Hematopoietic multipotent progenitor cell treated with erythropoietin and hydrocortisone succinate and interleukin-3 and kit ligand, for 15 days (in vitro differentiated cells): Measurements from ENCODE around the gene OSBPL7.

Source experiments
- DNase-seq: peaks from one replicate; pipeline ENCODE4 v3.0.0-alpha.2; 2015; ENCODE audit warnings: low spot score

The OSBPL7 gene

DNA sequence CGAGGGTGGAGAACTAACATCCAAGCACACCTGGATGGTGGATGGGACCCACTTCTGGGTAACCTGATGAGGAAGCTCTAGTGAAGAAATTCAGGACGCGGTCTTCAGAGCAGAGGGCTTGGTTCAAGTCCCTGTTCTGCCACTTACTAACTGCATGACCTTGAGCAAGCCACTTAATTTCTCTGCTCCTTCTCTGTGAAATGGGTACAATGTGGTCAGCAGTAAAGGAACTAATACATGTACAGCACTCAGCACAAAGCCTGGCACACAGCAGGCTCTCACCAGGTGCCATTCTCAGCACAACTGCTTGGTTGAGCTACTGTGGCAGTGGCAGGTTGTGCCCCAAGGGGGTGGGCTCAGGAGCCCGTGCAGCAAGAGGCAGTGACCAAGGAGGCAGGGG is 1.9 kb upstream of the OSBPL7 start:
- no peak for DNase-seq

DNA sequence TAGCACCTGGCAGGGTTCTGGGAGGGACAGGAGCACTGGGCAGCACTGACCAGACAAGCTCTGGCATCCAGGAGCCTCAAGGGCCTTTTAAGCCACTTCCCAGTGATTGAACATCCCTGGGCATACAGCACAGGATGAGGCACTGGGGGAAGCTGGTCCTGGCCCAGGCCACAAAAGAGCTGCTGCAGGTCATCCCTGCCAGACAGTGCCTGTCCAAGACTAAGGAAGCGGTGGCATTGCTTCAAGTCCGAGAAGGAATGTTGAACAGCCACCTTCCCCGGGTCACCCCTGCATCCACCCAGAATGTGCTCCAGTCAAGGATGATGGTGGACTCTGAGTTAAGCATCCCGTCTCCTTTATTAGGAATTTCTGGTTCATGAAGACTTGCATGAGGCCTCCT is 1.2 kb upstream of the OSBPL7 start:
- no peak for DNase-seq

DNA sequence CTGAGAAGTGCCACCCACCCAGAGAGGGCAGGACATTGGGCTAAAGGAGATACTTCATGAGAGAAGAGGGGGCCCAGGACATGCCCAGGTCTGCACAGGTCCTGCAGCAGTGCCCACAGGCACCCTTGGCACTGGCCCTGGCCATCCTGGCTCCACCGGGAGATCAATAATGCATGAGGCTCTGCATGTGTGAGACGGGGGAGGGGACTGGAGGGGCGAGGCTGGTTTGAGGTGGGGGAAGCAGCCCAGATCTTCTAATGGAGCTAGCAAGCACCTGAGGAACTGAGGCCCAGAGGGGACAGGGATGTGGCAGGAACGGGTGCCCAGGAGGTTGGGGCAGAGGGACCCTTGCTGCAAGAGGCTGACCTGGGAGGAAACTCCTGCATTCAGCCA is 567 bp downstream of the OSBPL7 start:
- no peak for DNase-seq

DNA sequence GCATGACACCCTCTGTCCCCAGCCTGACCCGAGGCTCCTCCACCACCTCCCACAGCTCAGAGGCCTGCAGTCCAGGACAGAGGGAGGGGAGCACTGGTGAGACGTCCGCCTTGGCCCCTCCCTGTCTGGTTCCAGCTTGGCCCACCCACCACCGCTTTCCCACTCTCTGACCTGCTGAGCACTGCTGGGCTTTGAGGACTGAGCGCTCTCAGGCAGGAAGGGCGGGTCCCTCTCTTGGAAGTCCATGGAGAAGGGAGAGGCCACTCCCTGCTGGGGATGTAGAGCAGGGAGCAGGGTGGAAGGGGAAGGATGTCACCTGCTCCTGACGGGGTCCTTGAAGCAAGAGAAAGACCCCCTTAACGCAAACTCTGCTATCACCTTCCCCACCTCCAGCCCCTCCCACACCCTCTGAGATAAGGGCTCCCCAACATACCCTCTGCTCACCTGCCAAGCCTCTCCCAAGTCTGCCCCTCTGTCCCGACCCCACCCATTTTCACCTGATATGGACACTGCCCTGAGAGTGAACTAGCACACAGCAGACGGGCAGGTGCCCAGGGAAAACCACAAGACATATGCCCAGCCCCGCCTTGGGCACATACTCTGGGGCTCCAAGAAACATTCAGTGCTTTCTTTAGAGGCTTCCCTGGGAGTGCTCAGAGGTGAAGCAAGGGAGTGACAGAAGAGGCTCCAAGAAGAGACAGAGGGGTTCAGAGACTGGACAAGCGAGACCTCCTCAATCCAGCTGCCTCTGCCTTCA is 1.4 kb downstream of the OSBPL7 start:
- no peak for DNase-seq

DNA sequence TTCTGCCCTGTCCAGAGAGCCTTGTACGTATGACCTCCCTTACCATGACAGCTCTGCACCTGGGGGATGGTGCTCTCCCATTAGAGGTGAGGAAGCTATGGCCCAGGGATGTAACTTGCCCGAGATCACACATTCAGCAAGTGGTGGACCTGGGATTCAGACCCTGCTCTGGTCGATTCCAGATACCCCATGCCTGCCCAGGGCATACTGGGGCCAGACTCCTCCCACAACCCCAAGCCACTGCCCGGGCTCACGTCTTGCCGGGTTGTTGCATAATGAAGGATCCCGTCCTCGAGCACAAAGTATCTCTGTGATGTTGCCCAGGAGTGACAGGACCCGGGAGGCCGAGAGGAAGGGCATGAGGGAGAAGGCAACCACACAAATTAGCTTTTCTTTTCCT is 2.1 kb downstream of the OSBPL7 start:
- no peak for DNase-seq

DNA sequence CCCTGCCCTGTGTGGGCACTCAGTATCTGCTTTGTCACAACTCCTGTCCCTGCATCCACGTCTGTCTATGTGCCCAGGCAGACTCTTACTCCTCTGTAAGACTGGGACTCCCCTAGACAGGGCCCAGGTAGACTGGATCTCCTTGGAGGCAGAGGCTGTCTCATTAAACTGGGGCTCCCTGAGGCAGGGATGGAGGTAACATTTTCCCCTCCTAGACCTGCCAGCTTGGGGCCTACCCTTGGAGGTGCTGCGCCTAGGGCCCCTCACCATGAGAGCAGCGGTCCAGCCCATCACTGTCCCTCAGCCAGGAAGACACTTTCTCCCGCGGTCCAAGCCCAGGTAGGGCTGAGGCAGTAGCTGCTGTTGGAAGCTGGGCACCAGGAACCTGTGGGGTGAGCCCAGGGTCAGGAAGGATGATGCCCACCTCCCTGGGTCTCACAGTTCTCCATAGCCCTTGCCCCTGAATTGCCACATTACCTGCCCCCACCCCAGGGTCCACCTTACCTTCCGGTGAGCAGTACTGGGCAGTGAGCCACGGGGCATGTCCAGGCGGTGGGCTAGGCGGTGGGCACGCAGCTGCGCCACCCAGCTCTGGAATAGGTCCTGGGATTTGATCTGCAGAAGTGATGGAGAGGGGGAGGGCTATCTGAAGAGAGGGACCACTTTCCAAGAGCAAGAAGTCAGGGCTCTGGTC is 3.4 kb downstream of the OSBPL7 start:
- no peak for DNase-seq

DNA sequence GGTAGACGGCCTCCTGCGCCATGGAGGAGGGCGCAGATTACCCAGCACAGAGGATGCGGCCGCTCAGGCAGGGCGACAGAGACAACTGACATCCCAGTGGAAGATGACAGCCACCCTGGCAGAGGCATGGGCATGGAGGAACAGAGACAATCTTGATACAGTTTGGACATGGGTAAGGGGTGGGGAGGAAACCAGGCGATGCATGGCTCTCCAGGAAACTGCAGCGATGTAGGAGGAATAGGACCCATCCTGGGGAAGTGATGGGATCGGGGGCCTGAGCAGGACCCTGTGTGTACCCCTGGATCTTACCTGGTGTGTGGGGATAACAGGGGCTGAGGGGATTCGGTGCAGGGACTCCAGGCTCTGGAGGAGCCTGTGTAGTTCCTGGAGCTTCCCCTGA is 4.6 kb downstream of the OSBPL7 start:
- no peak for DNase-seq

DNA sequence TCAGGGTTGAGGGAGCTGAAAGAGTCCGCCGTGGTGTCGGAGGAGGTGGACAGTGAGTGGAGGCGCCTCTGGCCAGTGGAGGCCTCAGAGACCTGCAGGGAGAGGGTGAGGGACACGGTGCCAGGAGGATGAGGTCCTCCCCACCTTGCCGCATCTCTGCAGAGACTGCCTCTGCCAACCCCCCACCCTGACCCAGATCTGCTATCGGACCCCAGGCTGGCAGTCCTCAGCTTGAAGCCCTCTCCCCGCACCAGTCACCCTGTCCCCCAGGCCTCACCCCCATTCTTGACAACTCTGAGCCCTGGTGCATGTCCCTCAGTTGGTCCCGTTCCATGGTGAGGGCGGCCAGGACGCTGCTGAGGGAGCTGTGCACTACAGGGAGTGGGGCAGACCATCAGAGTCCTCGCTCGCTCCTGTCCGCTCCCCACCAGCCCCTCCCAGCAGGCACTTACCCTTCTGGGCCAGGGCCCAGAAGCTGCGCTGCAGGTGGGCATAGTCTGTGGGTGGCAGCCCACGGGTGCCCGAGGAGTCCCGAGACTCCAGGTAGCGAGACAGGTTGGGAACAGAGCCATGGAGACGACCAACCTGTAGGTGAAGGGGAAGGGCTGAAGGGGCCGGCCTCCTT is 5.4 kb downstream of the OSBPL7 start:
- DNase-seq: no peak

DNA sequence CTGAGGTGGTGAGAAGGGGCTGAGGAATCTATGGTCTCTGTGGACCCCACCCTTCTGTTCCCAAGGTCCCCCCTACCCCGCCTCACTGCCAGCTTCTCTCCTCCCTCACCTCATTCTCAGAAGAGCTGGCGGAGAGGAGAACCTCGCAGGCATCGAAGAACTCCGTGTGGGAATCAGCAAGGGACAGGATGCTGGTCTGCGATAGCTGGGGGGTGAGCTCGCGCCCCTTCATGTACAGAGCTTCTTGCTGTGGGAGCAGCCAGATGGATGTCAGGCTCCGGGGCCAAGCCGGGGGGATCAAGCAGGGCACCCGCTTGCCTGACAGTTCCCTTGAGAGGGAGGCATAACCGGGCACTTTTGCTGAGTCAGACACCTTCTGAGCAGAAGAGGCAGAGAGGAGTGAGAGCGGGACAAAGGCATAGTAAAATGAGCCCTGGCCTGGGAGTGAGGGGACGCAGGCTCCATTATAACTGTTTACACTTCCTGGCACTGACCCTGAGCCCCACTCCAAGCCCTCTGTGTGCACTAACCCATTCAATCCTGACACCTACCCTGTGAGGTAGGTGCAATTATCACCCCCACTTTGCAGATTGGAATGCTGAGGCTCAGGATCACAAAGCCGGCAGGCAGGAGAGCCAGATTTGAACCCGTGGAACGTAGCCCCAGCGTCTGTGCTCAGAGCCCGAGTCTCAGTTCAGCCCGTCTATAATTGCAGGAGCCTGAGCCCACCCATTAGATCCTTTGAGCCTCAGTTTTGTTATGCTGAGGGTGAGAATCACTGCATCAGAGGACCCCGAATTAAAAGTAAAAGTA is 6.3 kb downstream of the OSBPL7 start:
- DNase-seq: no peak

DNA sequence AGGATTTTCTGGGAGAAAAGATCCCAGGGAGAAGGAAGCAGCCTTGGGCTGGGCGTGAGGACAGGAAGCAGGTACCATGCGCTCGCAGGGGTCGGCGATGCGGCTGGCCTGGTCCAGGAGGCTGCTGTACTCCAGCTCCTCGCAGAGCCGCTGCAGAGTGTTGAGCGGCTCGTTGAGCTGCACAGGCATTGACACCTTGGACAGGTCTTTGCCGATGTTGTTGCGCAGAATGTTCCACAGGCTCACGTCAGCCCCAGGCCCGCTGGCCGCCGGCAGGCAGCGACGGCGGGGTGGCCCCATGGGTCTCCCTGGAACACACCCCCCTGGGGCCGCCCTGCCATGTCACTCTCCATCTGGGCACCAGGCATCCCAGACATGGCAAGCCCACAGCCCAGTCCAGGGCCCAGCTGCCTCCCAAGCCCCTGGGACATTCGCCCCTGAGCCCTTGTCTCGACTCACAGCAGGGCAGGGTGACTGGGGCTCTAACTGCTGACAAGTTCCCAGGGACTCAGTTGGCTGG is 8.0 kb downstream of the OSBPL7 start:
- no peak for DNase-seq

DNA sequence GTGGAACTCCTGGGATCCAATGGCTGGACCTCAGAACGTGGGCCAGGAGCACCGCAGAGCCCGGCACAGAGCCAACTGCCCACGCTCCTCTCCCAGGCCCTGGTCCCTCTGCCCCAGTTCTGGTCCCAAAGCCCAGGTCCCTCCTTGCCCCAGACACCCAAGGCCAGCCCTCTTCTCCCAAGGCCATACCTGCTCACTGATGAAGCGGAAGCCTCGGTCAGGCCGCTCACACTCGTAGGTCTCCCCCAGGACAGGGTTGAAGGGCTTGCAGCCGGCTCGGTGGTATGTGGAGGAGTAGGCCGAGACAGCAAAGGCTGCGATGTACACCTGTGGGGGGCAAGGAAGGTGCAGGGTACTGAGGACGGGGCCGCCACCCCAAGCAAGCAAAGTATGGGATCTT is 8.5 kb downstream of the OSBPL7 start:
- no peak for DNase-seq

DNA sequence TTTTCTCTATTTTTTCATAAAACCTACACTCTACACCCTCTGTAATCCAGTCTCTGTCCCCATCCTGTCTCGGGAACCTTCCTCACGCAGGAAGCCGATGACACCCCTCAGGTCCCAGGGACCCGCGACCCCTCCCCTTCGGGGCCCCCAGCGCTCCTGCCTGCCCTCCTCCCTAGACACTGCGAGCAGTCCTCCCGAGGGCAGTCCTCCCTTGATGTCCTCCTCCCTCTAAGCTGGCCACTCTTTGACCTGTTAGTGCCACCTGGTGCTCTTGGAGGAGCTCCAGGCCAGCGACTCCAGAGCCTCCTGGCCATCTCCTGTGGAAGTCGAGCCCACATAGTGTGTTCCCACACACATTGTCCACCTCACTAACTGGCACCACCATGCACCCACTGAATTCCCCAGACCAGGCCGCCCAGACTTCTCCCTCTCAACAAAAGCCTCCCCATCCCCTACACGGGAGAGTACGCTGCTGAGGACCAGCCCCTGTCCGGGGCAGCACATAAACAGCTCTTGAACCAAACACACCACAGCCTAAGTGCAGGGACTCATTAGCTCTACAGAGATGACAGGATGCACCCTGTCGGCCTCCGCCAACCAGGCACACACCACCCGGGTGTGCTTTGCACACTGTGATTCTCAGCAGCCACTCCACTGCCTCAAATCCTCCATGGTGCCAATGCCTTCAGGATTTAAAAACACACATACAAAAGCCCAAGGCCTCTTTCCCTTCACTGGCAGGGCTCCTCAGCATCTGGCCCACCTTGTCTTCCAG is 9.3 kb downstream of the OSBPL7 start:
- DNase-seq: no peak

DNA sequence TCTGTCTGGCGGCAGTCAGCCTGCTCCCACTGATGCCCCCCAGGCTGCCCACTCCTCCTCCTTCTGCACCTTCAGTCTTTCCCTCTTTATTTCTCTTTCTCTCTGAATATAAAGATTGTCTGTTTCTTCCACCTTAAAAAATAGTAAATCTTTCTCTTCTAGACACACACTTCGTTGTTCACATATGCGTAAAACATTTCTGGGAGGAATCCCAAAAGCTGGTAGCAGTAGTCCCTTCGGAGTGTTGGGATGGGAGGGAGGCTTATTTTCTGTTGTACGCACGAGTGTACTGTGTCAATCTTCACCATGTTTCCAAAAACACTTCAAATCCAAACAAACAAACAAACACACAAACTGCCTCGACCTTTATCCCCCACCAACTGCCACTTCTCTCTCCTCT is 9.9 kb downstream of the OSBPL7 start:
- DNase-seq: no peak

DNA sequence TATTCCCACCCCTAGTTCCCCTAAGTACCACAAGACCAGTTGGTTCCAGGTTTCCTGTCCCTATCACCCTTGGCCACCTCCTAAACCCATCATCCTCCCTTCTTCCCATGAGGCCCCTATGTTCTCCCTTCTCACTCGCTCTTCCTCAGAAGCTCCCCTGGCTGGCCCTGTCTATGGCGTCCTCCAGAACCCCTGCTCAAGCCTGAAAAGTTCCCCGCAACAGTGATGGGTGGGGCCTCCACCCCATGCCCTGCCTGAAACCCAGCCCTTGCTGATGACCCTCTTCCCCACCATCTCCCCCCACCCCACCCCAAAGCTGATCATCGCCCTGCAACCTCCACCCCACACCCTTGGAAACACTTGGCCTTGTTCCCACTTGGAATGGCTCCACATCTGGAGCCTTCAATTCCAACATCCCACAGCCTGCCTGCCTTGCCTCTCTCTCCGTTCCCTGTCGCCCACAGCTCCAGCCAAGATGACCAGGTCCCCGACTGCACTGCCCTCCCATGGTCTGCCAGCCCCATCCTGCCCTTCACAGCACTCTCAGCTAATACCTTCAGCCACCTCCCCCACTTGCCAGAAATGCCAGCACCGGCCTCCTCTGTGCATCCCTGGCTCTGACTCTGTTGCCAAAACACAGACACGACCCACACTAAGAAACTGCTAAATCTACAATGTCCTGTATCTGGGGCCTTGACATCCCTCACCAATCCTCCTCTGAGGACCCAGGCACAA is 10.5 kb downstream of the OSBPL7 start:
- no peak for DNase-seq

DNA sequence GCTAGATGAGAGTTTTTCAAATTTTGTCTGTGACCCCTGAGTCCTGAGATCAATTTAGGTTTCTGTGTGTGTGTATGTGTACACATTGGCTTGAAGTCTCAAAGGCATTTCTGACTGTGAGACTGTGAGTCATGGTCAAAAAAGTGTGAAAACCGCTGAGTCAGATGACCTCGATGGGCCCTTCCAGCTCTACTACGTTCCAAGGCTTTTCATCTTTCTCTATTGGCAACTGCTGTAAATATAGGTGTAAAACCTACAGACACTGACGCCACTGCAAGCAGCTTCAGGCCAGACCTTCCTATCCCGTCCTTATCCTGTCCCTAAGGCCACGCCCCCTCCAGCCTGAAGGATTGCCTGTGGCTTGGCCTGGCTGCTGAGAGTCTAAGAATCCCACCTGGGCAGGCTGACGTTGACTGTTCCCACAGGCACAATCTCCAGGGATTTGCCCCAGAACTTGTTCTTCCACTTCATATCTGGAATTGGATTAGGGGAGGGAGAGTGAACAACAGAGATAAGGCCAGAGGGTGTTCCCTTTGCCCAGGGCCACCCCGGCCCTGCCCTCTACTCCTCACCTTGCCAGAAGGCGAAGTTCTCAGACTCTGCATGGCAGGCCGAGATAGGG is 11.3 kb downstream of the OSBPL7 start:
- peak; percentile 80 for DNase-seq

DNA sequence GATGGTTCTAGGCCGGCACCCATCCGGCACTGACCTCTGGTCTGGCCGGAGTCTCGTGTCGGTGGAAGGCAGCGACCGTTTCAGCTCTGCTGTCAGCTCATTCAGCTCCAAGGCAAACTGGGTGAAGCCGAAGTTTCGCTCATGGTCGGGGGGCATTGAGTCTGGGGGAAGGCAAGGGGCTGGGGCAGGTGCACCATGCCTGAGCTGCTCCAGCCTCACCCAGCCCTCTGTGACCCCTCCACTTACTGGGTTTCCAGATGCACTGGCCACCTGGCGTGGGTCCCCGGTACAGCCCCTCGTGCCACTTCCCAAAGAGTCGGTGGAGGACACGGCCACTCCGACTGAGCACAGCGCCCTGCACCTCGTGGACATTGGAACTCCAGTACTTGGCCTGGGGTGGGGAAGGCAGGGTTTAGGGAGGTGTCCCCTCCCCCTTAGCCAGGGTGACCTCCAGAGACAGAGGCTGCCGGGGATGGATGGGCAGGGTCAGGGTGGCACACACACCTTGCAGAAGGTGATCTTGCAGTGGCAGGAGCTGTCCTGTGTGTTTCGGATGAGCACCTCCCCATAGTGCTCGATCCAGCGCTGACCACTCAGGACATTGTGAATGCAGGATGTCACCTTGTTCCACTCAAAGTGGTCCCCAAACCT is 12.6 kb downstream of the OSBPL7 start:
- no peak for DNase-seq

DNA sequence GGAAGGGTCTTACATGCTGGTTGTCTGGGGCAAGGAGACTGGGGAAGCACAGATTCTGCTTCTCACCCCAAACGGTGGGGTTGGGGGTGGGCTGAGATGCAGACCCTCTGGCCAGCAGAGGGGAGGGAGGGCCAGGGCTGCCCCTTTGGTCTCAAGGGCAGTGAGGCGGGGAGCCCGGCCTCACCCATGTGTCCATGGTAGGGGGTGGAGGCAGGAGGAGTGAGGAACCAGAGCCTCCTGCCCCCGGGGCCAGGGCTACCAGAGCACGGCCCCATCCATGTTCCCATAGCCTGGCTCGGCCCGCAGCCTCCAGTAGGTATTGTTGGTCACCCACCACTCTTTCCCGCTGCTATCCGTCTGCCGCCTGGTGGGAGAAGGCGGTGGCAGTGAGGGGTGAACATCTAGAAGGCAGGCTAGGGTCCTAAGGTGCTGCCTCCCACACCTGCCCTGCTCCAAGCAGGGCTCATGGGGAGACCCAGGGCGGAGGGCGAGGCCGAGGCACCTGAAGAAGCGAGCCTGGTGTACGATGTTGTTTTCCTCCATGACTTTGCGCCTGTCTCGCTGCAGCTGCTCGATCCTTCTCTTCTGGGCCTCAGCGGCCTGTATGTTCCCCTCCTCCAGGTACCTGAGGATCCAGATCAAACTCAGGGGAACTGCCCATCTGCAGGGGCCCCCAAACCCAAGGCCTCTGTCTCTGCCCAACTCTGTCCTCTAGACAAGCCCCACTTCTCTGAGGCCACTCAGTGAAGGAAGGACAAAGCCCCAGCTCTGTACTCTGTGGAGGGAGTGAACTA is 13.4 kb downstream of the OSBPL7 start:
- no peak for DNase-seq

DNA sequence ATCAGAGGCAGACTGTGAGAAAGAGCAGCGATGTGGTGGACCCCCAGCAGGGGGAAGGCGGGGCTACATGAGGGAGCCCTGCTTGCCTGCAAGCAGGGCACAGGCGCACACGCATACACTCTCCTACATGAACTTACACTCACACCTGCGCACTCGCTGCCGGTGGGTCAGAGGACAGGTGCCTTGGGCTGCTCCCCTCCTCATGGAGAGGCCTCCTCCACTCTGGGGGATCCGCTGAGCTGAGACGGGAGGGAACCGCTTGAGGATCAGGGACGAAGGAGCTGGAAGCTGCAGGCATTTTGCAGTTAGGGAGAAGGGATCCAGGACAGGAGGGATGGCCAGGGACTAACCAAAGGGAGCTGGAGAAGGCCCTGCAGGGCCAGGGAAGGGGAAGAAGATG is 14.2 kb downstream of the OSBPL7 start:
- DNase-seq: no peak

DNA sequence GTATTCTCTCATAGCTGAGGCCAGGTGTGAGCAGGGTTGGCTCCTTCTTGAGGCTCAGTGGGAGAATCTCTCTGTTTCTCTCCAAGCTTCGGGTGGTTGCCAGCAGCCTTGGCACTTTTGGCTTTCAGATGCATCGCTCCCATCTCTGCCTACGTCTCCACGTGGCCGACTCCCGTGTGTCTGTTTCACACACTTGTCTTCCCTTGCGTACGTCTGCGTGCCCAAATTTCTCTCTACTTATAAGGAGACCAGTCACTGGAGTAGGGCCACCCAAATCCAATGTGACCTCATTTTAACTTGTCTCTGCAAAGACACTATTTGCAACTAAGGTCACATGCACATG is 14.7 kb downstream of the OSBPL7 start:
- no peak for DNase-seq
